Central memory CD8-positive, alpha-beta T cell (primary cell): ENCODE results near the gene PRXL2B.

Experiments
- ATAC-seq: fragments of 150-1000 bp; cut with Tn5 transposase; replicated peaks from 2 replicates; pipeline ENCODE4 v1.10.0; 2022; ENCODE audit warnings: mild to moderate bottlenecking, moderate FRiP score, moderate number of reproducible peaks; ENCODE audit not compliant: poor library complexity, severe bottlenecking; ENCODE audit errors: extremely low read depth
- DNase-seq, 2 donors: peaks; one replicate each; pipeline ENCODE4 v3.0.0; 2021; ENCODE audit warnings: low spot score in 2 of 2
- H3K27ac Mint-ChIP-seq: one replicate; pipeline ENCODE4 v1.8.0; 2022; ENCODE audit warnings: low read depth, mild to moderate bottlenecking, moderate library complexity, mixed read lengths
- H3K27me3 Mint-ChIP-seq: one replicate; pipeline ENCODE4 v1.8.0; 2022; ENCODE audit warnings: mixed read lengths
- H3K36me3 Mint-ChIP-seq: one replicate; pipeline ENCODE4 v1.8.0; 2022; ENCODE audit warnings: mild to moderate bottlenecking, moderate library complexity, mixed read lengths; ENCODE audit not compliant: insufficient read depth
- H3K4me1 Mint-ChIP-seq: one replicate; pipeline ENCODE4 v1.8.0; 2022; ENCODE audit warnings: mixed read lengths
- H3K4me3 Mint-ChIP-seq: one replicate; pipeline ENCODE4 v1.8.0; 2022; ENCODE audit warnings: mild to moderate bottlenecking, moderate library complexity, mixed read lengths
- H3K9me3 Mint-ChIP-seq: one replicate; pipeline ENCODE4 v1.8.0; 2022; ENCODE audit warnings: mixed read lengths

Gene PRXL2B

DNA sequence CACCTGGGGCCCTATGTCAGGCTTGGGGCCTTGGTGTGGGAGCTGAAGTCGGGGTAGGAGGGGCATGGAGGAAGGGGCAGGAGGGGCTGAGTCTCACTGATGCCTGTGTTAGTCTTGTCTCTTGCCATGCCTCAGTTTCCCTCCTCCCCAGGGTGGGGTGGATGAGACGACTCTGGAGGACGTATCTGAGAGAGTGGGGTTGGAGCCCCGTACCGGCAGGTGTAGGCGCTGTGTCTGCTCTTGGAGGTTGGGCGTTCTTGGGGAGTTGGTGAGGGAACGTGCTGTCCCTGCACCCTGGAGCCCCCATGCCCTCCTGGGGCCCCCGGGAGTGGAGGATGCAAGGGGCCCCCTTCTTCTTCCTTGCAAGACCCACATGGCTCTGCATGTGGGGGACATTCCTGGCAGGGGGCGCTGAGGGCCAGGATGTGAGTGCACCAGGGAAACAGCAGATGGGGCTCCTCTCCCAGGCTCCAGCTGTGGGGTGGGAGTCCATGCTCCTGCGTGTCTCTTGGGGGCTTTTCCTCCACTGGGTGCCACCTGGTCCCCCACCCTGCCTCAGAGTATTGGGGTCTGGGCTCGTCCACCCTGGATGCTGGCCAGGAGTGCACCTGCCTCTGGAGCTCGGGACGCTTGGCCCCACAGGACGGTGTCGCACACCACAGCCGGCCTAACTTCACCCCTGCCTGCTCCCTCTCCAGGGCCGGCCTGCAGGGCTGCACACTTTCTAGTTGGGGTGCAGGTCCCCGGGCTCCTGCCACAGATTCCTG is 31.8 kb upstream of the PRXL2B start:
- peak overlapping the region; percentile 93 for H3K4me3 Mint-ChIP-seq
- no peak for DNase-seq
- no peaks in the 10 kb centered on the region for H3K9me3 Mint-ChIP-seq
- peaks cover 16% of the 10 kb centered on the region for H3K36me3 Mint-ChIP-seq
- peak overlapping the region; percentile 95 for H3K27ac Mint-ChIP-seq
- no peaks in the 10 kb centered on the region for H3K27me3 Mint-ChIP-seq
- H3K4me1 Mint-ChIP-seq = peaks cover 50% of the 10 kb centered on the region
- ATAC-seq = no peak

- peak overlapping the region; percentile 93 for H3K4me3 Mint-ChIP-seq
- ATAC-seq = peak; percentile 59
- H3K27ac Mint-ChIP-seq = peak overlapping the region; percentile 95
- DNase-seq = peak; percentile 49 to 53
- peaks cover 16% of the 10 kb centered on the region for H3K36me3 Mint-ChIP-seq
- no peaks in the 10 kb centered on the region for H3K9me3 Mint-ChIP-seq
- no peaks in the 10 kb centered on the region for H3K27me3 Mint-ChIP-seq
- H3K4me1 Mint-ChIP-seq = peaks cover 50% of the 10 kb centered on the region
Measured at GRCh38 chr1:2555634-2556276, 30.8 kb upstream of the PRXL2B start.

DNA sequence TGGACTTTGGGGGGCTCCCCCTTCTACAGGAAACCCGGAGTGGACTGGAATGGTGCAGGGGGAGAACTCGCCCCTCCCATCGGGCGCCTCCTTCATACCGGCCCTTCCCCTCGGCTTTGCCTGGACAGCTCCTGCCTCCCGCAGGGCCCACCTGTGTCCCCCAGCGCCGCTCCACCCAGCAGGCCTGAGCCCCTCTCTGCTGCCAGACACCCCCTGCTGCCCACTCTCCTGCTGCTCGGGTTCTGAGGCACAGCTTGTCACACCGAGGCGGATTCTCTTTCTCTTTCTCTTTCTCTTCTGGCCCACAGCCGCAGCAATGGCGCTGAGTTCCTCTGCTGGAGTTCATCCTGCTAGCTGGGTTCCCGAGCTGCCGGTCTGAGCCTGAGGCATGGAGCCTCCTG is 30.3 kb upstream of the PRXL2B start, which contains the start of gene TNFRSF14:
Gene TNFRSF14 (plus strand): TSS at position 95 of the 401 bp plus-strand sequence. CDS start 294 bp downstream, at position 389.
- Mint-ChIP-seq H3K27ac (peak within 1 kb of the TSS; percentile 95), H3K36me3 (peaks cover 17% of the 10 kb centered on the region), H3K9me3 (no peaks in the 10 kb centered on the region), H3K4me3 (peak within 1 kb of the TSS; percentile 93), H3K27me3 (no peaks in the 10 kb centered on the region), H3K4me1 (peaks cover 50% of the 10 kb centered on the region)
- peak; percentile 86 for ATAC-seq
- peak; percentile 60 for DNase-seq

DNA sequence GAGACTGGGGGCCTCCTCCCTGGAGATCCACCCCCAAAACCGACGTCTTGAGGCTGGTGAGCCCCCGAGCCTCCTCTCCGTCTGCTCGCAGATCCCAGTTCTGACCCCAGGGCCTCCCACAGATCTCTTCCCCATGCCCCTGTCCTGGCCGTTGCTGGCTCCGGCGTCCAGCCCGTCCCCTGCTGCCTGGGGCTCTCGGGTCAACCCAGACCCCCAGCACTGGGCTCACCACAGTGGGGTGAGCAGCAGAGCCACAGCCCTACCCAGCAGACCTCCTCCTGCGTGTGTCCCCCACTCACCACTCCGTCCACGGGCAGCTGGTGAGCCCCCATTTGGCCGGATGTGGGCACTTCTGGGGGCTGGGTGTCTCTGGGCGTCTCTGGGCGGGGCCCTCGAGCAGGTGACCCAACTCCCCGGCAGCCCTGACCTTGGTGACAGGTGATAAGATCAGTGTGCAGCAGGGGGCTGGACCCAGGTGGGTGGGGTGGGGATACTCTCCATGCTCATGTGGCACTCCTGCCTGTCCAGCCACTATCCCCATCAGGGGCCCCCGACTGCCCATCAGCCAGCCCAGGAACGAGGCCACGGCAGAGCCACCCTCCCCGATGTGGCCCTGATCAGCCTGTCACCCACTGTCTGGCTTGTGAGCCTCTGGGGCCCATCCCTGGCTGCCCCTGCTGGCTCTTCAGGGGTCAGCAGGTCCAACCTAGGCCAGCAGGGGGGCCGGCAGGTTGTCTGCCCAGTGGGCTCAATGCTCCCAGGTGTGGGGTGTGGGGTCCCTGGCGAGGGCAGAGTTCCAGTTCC is 29.7 kb upstream of the PRXL2B start:
- DNase-seq (no peak), ATAC-seq (peak; percentile 1)
- Mint-ChIP-seq H3K27me3 (no peaks in the 10 kb centered on the region), H3K27ac (peak overlapping the region; percentile 95), H3K4me1 (peaks cover 50% of the 10 kb centered on the region), H3K4me3 (peak overlapping the region; percentile 93), H3K36me3 (peaks cover 18% of the 10 kb centered on the region), H3K9me3 (no peaks in the 10 kb centered on the region)

GRCh38 chr1:2557482-2558400 is 28.8 kb upstream of the PRXL2B start:
- ATAC-seq = no peak
- Mint-ChIP-seq H3K27me3 (no peaks in the 10 kb centered on the region), H3K4me1 (peaks cover 50% of the 10 kb centered on the region), H3K9me3 (no peaks in the 10 kb centered on the region), H3K27ac (peak overlapping the region; percentile 95), H3K36me3 (peaks cover 18% of the 10 kb centered on the region), H3K4me3 (peak overlapping the region; percentile 93)
- no peak for DNase-seq

DNA sequence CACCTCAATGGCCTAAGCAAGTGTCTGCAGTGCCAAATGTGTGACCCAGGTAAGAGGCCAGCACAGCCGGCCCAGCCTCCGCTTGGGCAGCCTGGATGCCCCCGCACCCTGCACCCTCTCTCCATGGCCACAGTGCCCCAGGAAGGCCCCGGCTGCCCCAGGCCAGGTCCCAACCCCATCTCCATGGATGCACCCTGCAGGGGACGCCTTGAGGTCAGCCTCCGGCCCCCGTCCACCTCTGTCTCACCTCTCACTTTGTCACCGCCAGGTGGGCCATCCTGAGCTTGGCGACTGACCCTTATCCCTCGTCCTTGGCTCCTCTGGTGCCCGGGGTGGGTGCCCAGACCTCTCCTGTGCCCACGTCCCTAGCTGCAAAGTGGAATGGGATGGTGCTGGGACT is 28.2 kb upstream of the PRXL2B start:
- H3K27ac Mint-ChIP-seq = peak overlapping the region; percentile 95

GRCh38 chr1:2558861-2559260 is 27.7 kb upstream of the PRXL2B start:
- H3K4me3 Mint-ChIP-seq = peak overlapping the region; percentile 93
- no peaks in the 10 kb centered on the region for H3K9me3 Mint-ChIP-seq
- peaks cover 49% of the 10 kb centered on the region for H3K4me1 Mint-ChIP-seq
- DNase-seq = no peak
- no peak for ATAC-seq
- H3K27me3 Mint-ChIP-seq = no peaks in the 10 kb centered on the region
- H3K27ac Mint-ChIP-seq = peak overlapping the region; percentile 95
- H3K36me3 Mint-ChIP-seq = peaks cover 16% of the 10 kb centered on the region

More for the DNA sequence above, 28.2 kb upstream of the PRXL2B start:
- H3K9me3 Mint-ChIP-seq = no peaks in the 10 kb centered on the region
- DNase-seq (no peak), ATAC-seq (no peak)
- peak overlapping the region; percentile 93 for H3K4me3 Mint-ChIP-seq
- peaks cover 18% of the 10 kb centered on the region for H3K36me3 Mint-ChIP-seq
- no peaks in the 10 kb centered on the region for H3K27me3 Mint-ChIP-seq
- peaks cover 50% of the 10 kb centered on the region for H3K4me1 Mint-ChIP-seq

- Mint-ChIP-seq H3K36me3 (peaks cover 16% of the 10 kb centered on the region), H3K27me3 (no peaks in the 10 kb centered on the region), H3K27ac (no peak overlapping the region), H3K4me3 (no peak overlapping the region), H3K9me3 (no peaks in the 10 kb centered on the region), H3K4me1 (peaks cover 41% of the 10 kb centered on the region)
- DNase-seq (no peak), ATAC-seq (no peak)
Measured at GRCh38 chr1:2559509-2560298, 26.9 kb upstream of the PRXL2B start.

DNA sequence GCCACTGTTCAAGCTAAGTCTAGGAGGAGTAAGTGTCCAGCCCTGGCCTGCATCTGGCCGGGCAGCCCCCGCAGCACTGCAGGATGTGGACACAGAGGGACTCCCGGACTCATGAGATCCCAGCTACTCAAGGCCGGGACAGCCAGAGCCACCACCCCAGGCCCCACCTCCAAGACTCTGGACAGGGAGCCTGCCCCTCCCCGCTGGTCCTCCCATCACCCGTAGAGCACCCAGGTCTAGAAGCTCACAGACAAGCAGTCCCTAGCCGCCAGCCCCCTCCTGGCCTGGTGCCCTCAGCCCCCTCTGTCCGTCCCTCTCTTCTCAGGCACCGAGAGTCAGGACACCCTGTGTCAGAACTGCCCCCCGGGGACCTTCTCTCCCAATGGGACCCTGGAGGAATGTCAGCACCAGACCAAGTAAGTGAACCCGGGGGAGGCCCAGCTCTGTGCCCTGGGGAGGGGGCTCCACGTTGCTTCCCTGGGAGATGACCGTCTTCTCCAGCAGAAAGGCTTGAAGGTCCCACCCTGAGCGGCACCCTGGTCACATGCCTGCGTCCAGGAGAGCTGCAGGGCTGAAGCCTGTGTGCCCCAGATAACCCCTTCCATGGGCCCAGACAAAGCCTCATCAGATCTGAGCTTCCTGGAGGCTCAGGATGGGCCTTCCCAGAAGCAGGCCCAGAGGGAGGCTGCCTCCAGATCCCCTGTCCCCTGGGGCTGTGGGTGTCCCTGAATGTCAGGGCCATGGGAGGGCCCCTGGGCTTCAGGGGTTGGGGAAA is 26.1 kb upstream of the PRXL2B start:
- ATAC-seq (no peak), DNase-seq (no peak)
- Mint-ChIP-seq H3K27ac (peak overlapping the region; percentile 19), H3K36me3 (peaks cover 16% of the 10 kb centered on the region), H3K27me3 (no peaks in the 10 kb centered on the region), H3K4me1 (peaks cover 34% of the 10 kb centered on the region), H3K9me3 (no peaks in the 10 kb centered on the region), H3K4me3 (no peak overlapping the region)

GRCh38 chr1:2561446-2561845 is 25.1 kb upstream of the PRXL2B start:
- Mint-ChIP-seq H3K9me3 (no peaks in the 10 kb centered on the region), H3K36me3 (peaks cover 11% of the 10 kb centered on the region), H3K4me1 (peaks cover 24% of the 10 kb centered on the region), H3K27ac (peak overlapping the region; percentile 5), H3K27me3 (no peaks in the 10 kb centered on the region), H3K4me3 (no peak overlapping the region)
- DNase-seq (no peak), ATAC-seq (no peak)
